ENCODE data around the gene SDHA. TPM values are rescaled to one million over a fixed set of nuclear protein-coding genes. Genes with fewer than 3 reads are reported as not detected.

Gene SDHA
- total and polyA plus RNA-seq, 2 of the 8 experiments (the other 6 are each of a cell fraction or from before 2014, with no cell fraction given): 59.7 to 87.3 TPM

DNA sequence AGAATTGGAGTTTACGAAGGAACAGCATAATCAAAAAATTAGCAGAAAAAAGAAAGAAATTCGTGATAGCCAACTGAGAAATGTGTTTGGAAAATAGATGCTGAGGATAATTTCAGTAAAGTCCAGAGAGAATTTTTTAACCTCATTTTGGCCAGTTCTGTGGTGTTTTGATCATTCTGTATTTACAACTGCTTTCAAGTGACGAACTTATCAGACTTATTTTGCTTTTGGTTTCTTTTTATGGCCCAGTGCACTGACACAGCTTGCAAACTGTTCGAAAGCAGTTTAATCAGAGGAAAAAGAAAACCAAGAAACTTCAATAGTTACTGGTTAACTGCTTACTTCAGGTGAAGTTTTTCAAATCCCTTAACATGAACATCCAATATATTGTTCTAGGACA, 1.9 kb downstream of the SDHA start:
- Histone ChIP-seq H2BK120ac (replicated peaks; ENCODE audit: low read depth, low read length) (no peak overlapping the region), H3K36me3 (ENCODE audit: control insufficient read depth in 2 of 4, insufficient read depth in 4 of 4, low read length in 3 of 4) (peaks cover 2 to 8% (median 5%) of the 10 kb centered on the region in 4 experiments; a peak in 4 of 8 replicates), H3K9me3 (ENCODE audit: insufficient read depth in 2 of 2, low read depth in 1 of 2, low read length in 1 of 2) (no peaks in the 10 kb centered on the region), H2AK5ac (ENCODE audit: low read depth, low read length) (no peak overlapping the region), H4K91ac (replicated peaks; ENCODE audit: insufficient read length, low read length) (no peak overlapping the region), H2BK20ac (ENCODE audit: low read length) (no peak overlapping the region), H4K5ac (ENCODE audit: insufficient read length, low read depth, low read length) (no peak overlapping the region), H3K23ac (ENCODE audit: insufficient read length) (no peak overlapping the region), H3K27me3 (replicated peaks in 1 of 4; ENCODE audit: control insufficient read depth in 3 of 4, extremely low read depth in 1 of 4, insufficient read depth in 3 of 4, low read length in 3 of 4) (no peaks in the 10 kb centered on the region), H2BK12ac (ENCODE audit: low read depth, low read length) (no peak overlapping the region), H4K20me1 (replicated peaks in 1 of 2; ENCODE audit: control insufficient read depth in 1 of 2, insufficient read depth in 2 of 2, low read length in 2 of 2) (peaks cover 2 to 7% of the 10 kb centered on the region in 2 experiments), H3K4me3 (ENCODE audit: extremely low read depth in 1 of 4, insufficient read depth in 2 of 4, low read depth in 3 of 4, low read length in 4 of 4) (peak overlapping the region in 2 of 4 experiments; percentile 90 to 91; a peak in 4 of 8 replicates), H2BK15ac (ENCODE audit: low read length) (no peak overlapping the region), H3K9ac (replicated peaks in 1 of 4; ENCODE audit: extremely low read depth in 1 of 4, low read depth in 3 of 4, low read length in 3 of 4) (no peak overlapping the region), H3K4me1 (replicated peaks in 1 of 4; ENCODE audit: control insufficient read depth in 3 of 4, insufficient read depth in 4 of 4, low read length in 3 of 4) (peaks cover 0 to 4% (median 2%) of the 10 kb centered on the region in 4 experiments; a peak in 2 of 7 replicates), H3K79me1 (ENCODE audit: low read depth, low read length) (peaks cover 2% of the 10 kb centered on the region; the same call in 1 of the 2 replicates), H3K27ac (ENCODE audit: low read depth, low read length) (no peak overlapping the region), H3K79me2 (ENCODE audit: control insufficient read depth in 1 of 2, insufficient read depth in 2 of 2, low read length in 2 of 2) (peaks cover 3 to 46% of the 10 kb centered on the region in 2 experiments; a peak in 3 of 4 replicates), H3K4ac (replicated peaks; ENCODE audit: insufficient read length, low read depth, low read length) (no peak overlapping the region), H2AFZ (ENCODE audit: low read length) (no peak overlapping the region), H3K56ac (replicated peaks; ENCODE audit: insufficient read length, low read depth, low read length) (no peak overlapping the region), H3K18ac (ENCODE audit: extremely low read depth, low read length) (no peak overlapping the region), H2BK5ac (ENCODE audit: low read depth, low read length) (no peak overlapping the region), H4K8ac (ENCODE audit: extremely low read depth, insufficient read depth, low read length) (no peak overlapping the region), H3K4me2 (ENCODE audit: insufficient read depth in 1 of 2, low read depth in 2 of 2, low read length in 2 of 2) (peak overlapping the region; percentile 79 to 91), H3K23me2 (ENCODE audit: low read depth, low read length) (peaks cover 3% of the 10 kb centered on the region), H3K14ac (ENCODE audit: insufficient read length) (no peak overlapping the region)
- DNase-seq (ENCODE audit: low read depth in 1 of 2, low spot score in 2 of 2) (no peak), FAIRE-seq (no peak)
- POLR2A ChIA-PET (ENCODE audit: partially characterized antibody): interaction anchor here (0.6 to 1.7 kb wide), 5 partner anchors 11 to 183 kb away, joined by 3 to 5 read pairs (median 4); partner anchors contain the start of gene PDCD6
- CTCF ChIA-PET (ENCODE audit: partially characterized antibody): interaction anchor here (0.6 to 2.9 kb wide), 4 partner anchors 25 to 115 kb away, joined by 3 to 10 read pairs (median 4); no protein-coding TSS in a partner anchor
- 82% methylated on average over 4 of the region's 4 CpGs; no CpG with 5 or more reads in 1 of the 2 experiments for WGBS, 2 experiments (ENCODE audit: extremely low coverage in 1 of 2, insufficient coverage in 1 of 2, insufficient read length in 1 of 2, insufficient replicate concordance in 2 of 2, low coverage in 1 of 2, low lambda C conversion rate in 2 of 2, missing lambda C conversion rate in 1 of 2)
- TF ChIP-seq SP2 (IDR thresholded peaks at IDR 0.05; ENCODE audit: low read length) (no peak), SIN3A (conservative IDR thresholded peaks at IDR 0.05 in 1 of 2, IDR thresholded peaks at IDR 0.05 in 1 of 2; ENCODE audit: low read depth in 1 of 2, low read length in 2 of 2) (no peak), GTF2F1 (IDR thresholded peaks at IDR 0.05; ENCODE audit: borderline replicate concordance, low read depth, low read length) (no peak), MAFK (IDR thresholded peaks at IDR 0.05; ENCODE audit: low read depth, low read length) (no peak), RFX5 (IDR thresholded peaks at IDR 0.05; ENCODE audit: borderline replicate concordance, low read depth, low read length) (no peak), RNF2 (IDR thresholded peaks at IDR 0.05; ENCODE audit: borderline replicate concordance, low read depth, low read length, missing control alignments, poor library complexity, severe bottlenecking) (no peak), YY1 (IDR thresholded peaks at IDR 0.05; ENCODE audit: low read depth, low read length) (no peak), POLR2A (IDR thresholded peaks at IDR 0.05; ENCODE audit: control extremely low read depth in 1 of 2, low read depth in 2 of 2, low read length in 2 of 2) (no peak), BCL11A (IDR thresholded peaks at IDR 0.05; ENCODE audit: low read depth in 2 of 2, low read length in 2 of 2) (no peak), SP4 (IDR thresholded peaks at IDR 0.05; ENCODE audit: low read length) (no peak), EGR1 (IDR thresholded peaks at IDR 0.05; ENCODE audit: borderline replicate concordance, low read depth, low read length) (no peak), SRF (IDR thresholded peaks at IDR 0.05; ENCODE audit: low read depth, low read length) (no peak), NRF1 (IDR thresholded peaks at IDR 0.05; ENCODE audit: low read depth, low read length) (no peak), TAF1 (IDR thresholded peaks at IDR 0.05; ENCODE audit: low read depth, low read length) (no peak)
